Tongue (tissue), 2 donors: ENCODE results near the gene JAK2. TPM values are rescaled to one million over a fixed set of nuclear protein-coding genes. Genes with fewer than 3 reads are reported as not detected.
"Not testable (repeated sequence)": the region's sequence is repeated elsewhere in the genome, so short reads cannot be mapped to it uniquely, and the experiment has no call there.

Experiments
- DNase-seq: peaks from one replicate; pipeline ENCODE4 v3.0.0-alpha.2; 2015
- total RNA-seq: library from RNA; depleted of rRNA; stranded (reverse); fragments of >200 nt; gene quantifications from one replicate; pipeline ENCODE4 v1.2.3, GENCODE V29; 2014

JAK2 gene
- total RNA-seq, 1 donor from 2014 or later = 25.2 TPM

DNA sequence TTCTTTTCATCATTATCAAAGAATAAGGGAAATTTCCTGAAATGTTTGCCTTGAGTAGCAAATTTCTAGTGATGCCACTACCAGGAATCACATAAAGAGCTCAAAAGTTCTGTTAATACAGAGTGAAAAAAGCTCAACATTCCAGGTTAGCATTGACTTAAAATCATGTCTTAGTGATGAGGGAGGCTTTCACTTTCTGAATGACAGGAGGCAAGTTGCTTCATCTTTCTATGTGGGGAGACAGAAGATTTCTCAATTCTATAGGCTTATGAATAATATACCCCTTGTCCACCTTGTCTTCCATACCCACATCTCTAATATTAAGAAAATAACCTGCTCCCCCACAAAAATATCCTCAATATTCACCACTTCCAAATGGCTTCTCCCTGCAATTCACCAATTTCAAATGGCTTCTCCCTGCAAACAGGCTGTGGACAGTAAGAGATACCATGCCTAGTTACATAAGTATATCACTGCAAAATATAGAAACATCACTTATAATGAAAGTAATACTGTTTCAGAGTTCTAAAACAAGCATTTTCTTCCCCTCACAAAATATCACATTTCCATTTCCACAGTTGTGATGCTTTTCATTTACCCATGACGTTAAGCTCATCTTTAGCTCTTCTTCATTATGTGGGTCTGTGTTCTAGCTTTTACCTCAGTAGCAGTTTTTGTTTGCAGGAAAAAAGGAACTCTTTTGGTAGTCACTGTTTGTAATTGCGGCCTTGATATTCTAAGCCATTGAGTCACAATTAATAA is 2.2 kb upstream of the JAK2 start:
- no peak for DNase-seq

DNA sequence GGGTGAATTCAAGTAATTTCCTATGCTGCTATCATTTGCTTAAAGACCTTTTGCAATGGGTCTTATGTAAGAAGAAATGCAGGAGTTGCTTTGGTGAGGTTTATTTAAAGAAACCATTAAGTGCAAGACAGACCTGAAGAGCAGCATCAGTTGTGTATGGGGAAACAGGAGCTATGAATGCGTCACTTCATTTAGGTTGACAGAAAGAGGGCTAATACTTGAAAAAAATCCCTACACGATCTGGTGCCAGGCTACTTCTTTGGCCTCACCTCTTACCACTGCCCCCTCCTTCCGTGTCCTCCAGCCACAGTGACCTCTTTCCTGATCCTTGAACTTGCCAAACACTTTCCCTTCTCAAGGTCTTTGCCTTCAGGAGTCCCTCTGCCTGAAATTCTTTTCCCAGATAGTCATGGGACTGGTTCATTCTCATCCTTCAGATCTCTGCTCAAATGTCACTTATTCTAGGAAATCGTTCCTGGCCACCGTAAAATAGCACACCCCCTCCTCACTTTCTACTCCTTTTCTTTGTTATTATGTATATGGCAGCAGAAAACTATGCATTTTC is 1.4 kb upstream of the JAK2 start:
- DNase-seq = peak; percentile 15

DNA sequence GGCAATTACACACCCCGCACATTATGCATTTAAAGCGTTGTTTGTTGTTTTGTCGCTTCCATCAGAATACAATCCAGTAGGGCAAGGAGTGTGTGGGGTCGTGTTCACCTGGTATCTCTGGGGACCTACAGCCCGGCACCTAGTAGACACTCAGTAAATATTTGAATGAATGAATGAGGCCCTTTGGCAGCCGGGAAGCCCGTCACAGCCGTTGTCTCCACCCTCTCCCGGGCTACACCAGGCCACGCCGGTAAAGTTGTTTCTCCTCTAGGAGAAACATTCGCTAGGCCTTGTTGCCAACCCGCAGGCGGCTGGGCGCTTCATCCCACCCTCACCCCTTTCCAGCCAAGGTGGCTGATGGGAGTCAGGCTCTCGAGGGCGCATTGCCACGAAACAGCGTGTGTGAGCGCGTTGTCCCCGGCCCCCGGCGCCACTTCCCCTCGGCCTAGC is 876 bp upstream of the JAK2 start:
- DNase-seq = peak; percentile 73

GRCh38 chr9:4985386-4986266 is 554 bp downstream of the JAK2 start:
- DNase-seq = peak; percentile 69

DNA sequence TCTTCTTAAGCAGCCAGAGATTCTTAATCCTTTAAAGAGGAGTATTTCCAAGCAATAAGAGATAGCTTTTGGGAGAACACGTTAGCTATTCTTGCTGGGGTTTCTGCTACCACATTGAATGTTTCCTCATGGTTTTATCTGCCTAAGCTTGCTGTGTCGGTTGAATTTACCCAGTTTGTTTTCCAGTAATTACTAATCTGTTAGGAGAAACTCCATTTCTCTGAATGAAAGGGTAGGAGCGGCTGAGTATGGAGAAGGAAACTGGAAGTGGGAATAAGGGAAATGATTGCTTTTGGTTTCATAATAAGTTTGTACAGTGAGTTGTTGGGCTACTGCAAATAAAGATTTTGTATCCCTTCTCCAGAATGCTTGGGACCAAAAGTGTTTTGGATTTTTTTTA is 1.2 kb downstream of the JAK2 start:
- DNase-seq = no peak

- DNase-seq = no peak
These were observed 1.7 kb downstream of the JAK2 start for GRCh38 chr9:4986783-4987182.

- peak; percentile 75 for DNase-seq
These were observed 2.9 kb downstream of the JAK2 start for GRCh38 chr9:4987961-4988421.

GRCh38 chr9:4992872-4993271 is 7.8 kb downstream of the JAK2 start:
- no peak for DNase-seq

DNA sequence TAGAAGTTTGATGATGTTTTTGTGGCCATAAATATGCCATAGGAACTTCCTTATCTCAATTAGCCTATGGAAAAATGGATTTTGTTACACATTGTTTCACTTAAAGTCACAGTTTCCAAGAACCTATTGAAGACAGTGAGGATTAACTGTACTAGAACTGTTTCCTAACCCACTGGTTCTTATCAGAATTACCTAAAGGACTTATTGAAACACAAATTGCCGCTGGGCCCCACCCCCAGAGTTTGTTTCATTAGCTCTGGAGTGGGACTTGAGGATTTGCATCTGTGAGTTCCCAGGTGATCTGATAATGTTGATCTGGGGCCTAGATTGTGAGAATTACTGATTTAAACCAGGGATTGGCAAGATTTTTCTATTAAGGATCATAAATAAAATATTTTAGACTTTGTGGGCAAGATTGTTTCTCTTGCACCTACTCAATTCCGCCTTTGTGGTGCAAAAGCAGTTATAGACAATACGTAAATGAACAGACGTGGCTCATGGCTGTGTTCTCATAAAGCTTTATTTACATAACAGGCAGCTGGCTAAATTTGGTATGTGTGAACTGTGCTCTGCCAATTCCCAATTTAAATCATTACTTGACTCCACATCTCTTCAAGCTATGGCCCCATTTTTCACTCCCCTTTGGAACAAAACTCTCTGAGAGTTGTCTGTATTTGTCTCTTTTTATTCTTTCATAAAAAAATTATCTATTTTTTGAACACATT is 9.3 kb downstream of the JAK2 start:
- DNase-seq = no peak

DNA sequence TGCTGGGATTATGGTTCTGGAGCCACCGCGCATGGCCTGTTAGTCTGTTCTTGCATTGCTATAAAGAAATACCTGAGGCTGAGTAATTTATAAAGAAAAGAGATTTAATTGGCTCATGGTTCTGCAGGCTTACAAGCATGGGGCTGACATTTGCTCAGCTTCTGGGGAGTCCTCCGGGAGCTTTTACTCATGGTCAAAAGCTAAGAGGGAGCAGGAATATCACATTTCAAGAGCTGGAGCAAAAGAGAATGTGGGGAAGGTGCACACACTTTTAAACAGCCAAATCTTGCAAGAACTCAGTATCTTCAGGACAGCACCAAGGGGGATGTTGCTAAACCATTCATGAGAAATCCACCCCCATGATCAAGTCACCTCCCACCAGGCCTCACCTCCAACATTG is 12.1 kb downstream of the JAK2 start:
- DNase-seq = no peak

DNA sequence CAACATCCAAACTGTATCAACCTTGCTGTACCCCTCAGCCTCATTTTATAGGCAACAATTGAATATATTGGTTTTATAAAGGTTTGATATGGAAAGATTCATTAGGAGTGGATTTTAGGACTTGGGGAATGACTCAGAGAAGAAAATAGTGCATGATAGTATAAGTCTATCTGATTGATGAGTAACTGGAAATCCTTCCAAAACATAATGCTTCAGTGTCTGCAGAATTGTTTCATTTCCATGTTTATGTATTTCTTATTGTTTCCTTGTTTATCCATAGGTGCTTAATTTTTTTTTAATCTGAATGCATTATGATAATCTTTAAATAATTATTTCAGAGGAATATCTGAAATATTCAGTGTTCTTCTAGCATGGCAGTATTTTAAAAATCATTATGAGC is 12.6 kb downstream of the JAK2 start:
- no peak for DNase-seq

GRCh38 chr9:5002811-5003210 is 17.7 kb downstream of the JAK2 start:
- no peak for DNase-seq

GRCh38 chr9:5004481-5004880 is 19.4 kb downstream of the JAK2 start:
- no peak for DNase-seq

GRCh38 chr9:5008202-5008601 is 23.1 kb downstream of the JAK2 start:
- DNase-seq = no peak

GRCh38 chr9:5013374-5013773 is 28.3 kb downstream of the JAK2 start:
- peak; percentile 8 for DNase-seq

- no peak for DNase-seq
These were observed 30.9 kb downstream of the JAK2 start for GRCh38 chr9:5015934-5016333.

DNA sequence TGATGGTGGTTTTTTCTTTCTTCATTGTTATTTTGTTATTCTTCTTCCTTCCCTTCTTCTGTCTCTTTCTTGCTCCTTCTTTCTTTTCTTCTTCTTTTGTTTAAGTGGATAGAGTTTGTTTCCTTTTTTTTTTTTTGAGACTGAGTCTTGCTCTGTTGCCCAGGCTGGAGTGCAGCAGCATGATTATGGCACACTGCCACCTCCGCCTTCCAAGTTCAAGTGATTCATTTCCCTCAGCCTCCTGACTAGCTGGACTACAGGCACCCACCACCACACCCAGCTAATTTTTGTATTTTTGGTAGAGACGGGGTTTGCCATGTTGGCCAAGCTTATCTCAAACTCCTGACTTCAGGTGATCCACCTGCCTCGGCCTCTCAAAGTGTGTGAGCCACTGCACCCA is 40.3 kb downstream of the JAK2 start:
- no peak for DNase-seq

DNA sequence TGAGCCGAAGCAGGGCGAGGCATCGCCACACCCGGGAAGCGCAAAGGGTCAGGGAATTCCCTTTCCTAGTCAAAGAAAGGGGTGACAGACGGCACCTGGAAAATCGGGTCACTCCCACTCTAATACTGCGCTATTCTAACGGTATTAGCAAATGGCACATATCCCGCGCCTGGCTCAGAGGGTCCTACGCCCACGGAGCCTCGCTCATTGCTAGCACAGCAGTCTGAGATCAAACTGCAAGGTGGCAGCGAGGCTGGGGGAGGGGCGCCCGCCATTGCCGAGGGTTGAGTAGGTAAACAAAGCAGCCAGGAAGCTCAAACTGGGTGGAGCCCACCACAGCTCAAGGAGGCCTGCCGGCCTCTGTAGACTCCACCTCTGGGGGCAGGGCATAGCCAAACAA is 46.9 kb downstream of the JAK2 start:
- DNase-seq = not testable (repeated sequence)

DNA sequence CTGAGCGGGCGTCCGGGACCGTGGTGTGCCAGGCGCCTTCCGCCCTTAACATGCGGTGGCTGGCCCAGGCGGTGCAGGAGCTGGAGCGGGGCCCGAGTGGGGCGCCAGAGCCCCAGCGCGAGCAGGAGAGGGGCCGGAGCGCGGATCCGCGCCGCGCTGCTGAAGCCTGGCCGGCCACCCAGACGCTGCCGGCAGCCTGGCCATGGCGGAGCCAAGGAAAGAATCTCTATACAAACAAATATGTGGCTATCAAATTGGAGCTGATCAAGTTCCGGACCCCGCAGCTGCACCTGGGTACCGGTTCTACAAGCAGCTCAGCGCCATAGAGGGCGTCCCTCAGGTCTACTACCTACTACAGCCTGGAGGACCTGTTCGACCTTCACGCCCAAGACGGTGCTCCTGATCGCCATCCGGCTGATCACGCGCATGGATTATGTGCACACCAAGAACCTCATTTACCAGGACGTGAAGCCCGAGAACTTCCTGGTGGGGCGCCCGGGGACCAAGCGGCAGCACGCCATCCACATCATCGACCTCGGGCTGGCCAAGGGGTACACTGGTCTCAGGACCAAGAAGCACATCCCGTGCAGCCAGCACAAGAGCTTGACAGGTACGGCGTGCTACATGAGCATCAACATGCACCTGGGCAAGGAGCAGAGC is 55.8 kb downstream of the JAK2 start:
- DNase-seq = no peak

- no peak for DNase-seq
These were observed 56.5 kb downstream of the JAK2 start for GRCh38 chr9:5041390-5042115.

GRCh38 chr9:5042661-5043178 is 57.6 kb downstream of the JAK2 start:
- no peak for DNase-seq
